Heart left ventricle (tissue), 13 donors: ENCODE results near the gene SH2D3C.

Source experiments
- CTCF ChIP-seq, 12 donors: fragments of 200-600 bp; sonication (generic) in 4 of 12; IDR thresholded peaks; one replicate each; pipeline versions ENCODE4 v1.5.0 to v1.8.0; 2018 to 2022; ENCODE audit warnings: antibody characterized with exemption in 12 of 12, mild to moderate bottlenecking in 5 of 12
- POLR2A ChIP-seq, 2 donors: fragments of 450-650 bp; IDR thresholded peaks; one replicate each; pipeline ENCODE4 v1.6.1; 2017; ENCODE audit warnings: antibody characterized with exemption in 2 of 2, mild to moderate bottlenecking in 2 of 2, moderate library complexity in 2 of 2
- donor health status: ischemic (EF 13 %, LVEDD 7.1; RV severe dilation, severe dysfunction).
- donor health status: DM: no; HTN: yes; CAD: no.
- donor health status: DM: no; HTN: no; CAD: no.
- donor health status: ischemic (EF 25% LVEDD 6.9; RV normal size, moderate dysfunction).
- donor health status: ischemic (EF 25% LVEDD 5.7; RV mildly dilated, moderate dysfunction).
- donor health status: ischemic (EF 35%, LVEDD 5.7; RV mildly dilated, moderate dysfunction).
- donor health status: nonischemic (EF 11% LVEDD 7.7; RV severe dilation, severe dysfunction).
- donor health status: DM: yes; HTN: yes; CAD: no.
- donor health status: PGD.
- donor health status: ischemic (EF 29% LVEDD 5.4; RV normal size, mild dysfunction).
- donor health status: nonischemic (EF 23%, LVEDD 6.1; RV moderate dilation, normal function).

- TF ChIP-seq POLR2A (IDR thresholded peaks at IDR 0.05): no peak
- TF ChIP-seq CTCF (IDR thresholded peaks at IDR 0.05): no peak
Observed at GRCh38 chr9:127803507-127804352, 25.3 kb upstream of the SH2D3C start.
